Measurements from ENCODE around the gene USP24.
"Not testable (repeated sequence)": the region's sequence is repeated elsewhere in the genome, so short reads cannot be mapped to it uniquely, and the experiment has no call there.

Gene USP24

DNA sequence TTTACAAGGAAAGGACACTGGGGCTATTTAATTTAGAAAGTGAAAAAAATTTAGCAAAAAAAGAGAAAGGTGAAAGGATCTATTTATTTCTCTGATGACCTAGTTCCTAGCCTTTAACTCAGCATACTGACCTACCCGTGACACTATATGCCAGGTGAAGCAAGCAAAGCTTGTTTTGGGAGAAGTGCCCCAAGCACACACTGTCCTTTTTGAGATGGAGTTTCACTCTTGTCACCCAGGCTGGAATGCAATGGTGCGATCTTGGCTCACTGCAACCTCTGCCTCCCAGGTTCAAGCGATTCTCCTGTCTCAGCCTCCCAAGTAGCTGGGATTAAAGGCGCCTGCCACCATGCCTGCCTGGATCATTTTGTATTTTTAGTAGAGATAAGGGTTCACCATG is 14.6 kb upstream of the USP24 start:
- DNase-seq (ENCODE audit: low spot score) = not testable (repeated sequence)

DNA sequence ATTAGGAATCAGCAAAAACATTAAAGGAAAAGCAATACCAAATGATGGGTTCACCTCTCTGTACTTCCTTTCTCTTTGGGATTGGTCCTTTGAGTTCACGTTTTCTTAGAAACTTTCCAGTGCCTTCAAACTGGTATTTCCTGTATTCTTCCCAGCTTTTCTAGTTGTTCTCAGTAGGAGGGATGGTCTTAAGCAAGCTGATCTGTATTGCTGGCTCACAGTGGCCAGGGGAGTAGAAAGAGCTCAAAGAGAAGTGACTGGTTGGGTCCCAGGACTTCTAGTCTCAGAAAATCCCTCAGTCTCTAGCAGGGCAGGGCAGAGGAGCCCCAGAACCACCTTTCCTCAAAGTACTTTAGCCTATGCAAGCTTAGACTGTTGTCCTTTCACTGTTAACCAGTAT is 10.1 kb upstream of the USP24 start:
- DNase-seq (ENCODE audit: low spot score) = no peak

DNA sequence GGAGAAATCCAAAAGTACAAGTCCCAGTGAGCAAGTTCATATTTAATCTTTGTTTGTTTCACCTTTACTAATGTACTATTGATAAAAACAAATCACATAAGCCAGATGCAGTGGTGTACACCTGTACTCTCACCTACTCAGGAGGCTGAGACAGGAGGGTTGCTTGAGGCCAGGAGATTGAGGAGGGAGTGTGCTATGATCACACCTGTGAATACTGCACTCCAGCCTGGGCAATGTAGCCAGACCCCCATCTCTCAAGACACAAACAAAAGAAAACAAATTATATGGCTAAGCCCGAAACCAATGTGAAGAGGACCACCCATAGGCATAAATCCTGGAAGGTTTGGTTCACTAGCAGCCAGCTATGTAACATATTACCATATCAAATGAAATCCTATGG is 9.6 kb upstream of the USP24 start:
- DNase-seq (ENCODE audit: low spot score) = no peak

DNA sequence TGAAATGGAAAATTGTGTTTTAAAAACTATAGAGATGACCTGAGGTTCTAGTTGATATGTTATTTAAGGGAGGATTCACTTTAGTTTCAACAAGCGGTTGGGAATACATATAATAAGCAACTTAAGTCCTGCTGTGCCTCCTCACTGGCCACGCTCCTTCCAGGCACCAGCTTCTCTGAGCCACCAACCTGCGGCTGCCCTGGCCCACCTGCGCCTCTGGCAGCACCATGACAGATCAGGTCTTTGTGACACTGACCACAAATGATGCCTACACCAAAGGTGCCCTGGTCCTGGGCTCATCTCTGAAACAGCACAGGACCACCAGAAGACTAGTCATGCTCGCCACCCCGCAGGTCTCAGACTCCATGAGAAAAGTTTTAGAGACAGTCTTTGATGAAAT is 7.0 kb upstream of the USP24 start:
- DNase-seq (ENCODE audit: low spot score) = no peak

DNA sequence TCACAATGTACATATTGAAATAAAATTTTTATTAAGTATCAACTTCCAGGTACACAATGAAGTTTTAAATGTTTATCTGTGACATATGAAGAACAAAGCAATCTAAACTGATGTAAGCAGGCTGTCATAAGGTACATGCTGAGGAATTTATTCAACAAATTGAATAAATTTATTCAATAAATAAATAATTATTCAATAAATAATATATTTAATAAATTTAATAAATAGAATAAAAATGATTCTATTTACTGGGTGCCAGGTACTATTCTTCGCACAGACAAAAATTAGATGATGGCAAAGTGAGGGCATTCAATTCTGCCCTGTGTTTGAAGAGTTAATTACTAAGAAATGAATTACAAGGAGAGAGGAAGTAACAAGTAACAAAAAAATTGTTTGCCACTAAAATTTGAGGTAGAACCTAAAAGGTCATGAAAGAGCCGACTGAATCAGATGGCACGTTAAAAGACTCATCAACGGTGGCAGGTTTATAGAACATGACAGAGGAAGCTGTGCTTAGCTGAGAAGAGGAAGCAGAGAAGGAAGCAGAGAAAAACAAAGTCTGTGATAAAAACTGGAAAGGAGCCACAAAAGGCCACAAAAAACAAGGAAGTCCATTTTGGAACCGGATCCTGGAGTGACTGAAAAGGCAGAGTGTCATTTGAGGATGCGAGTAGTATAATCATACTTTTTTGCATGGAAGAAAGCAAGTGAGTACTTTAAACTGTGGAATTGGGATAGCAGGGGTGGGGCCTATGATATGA is 2.2 kb upstream of the USP24 start:
- peak; percentile 68 for DNase-seq (ENCODE audit: low spot score)

DNA sequence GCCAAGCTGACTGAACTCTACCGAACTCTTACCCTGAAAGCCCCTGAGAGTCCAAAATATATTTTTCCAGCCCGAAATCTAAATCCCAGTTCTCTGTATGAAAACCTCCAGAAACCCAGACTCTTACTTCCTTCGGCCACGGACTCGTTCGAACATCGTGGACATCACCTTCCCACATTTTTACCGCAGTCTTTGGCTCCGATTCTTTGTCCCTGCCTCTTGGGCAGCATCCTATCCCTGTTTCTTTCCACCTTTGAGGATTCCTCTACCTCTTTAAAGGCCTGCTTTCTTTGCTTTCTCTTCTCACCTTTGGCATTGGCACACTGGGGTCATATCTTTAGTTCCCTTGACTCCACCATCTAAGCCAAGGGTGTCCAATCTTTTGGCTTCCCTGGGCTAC is 932 bp upstream of the USP24 start:
- DNase-seq (ENCODE audit: low spot score) = no peak

DNA sequence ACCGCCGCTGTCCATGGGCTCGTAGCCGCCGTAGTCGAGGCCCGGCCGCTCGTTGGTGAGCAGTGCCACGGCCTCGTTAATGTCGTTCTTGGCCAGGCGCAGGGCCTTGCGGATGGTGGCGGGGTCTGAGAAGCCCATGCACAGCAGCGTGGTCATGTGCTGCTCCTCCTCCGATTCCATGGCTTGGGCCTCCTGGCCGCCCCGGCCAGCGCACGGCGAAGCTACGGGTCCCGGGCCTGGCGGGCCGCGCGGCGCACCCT is 300 bp downstream of the USP24 start:
- DNase-seq (ENCODE audit: low spot score) = no peak

DNA sequence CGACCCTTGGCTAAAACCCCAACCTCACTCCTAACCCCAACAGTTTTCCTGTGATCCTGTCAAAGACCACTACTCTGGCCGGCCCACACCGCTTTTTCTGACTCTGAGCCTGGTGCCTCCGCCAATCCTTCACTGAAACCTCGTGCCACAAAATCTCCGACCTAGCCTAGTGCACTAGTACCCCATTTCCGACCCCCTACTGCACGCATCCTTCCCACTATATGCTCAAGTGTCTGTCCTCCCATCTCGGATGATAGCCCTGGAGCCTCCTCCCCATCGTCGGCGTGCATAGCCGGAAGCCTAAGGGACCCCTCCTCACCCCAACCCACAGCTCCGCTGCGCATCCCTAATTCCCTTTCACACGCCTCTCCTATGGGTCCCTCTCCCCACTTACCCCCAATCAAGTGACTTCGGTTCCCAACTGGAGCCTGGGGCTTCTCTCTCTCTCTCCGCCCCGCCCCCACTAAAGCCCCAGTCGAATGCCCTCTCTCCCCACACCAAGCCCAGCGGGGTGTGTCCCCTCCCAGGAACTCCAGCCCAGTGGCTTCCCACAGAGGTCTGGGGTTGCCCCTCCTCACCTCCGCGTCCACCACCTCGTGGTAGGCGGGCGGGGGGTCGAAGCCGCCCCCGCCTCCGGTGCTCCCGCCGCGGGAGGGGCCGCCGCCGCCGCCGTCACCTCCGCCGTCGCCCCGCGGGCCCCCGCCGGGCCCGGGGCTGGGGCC is 791 bp downstream of the USP24 start:
- DNase-seq (ENCODE audit: low spot score) = no peak

DNA sequence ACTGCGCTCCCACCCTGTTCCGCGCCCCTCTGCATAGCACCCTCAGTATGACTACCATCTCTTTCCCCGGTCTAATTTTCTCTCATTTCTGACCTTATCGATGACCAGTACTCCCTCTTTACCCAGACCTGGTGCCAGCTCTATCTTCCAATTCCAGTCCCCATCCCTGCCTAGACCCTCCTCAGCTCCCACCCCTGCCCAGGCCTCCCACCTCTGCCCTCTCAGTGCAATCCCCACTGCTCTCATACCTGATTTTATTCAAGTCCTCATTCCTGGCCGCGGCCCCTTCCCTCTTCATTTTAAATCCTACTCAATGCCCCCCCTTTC is 1.3 kb downstream of the USP24 start:
- DNase-seq (ENCODE audit: low spot score) = no peak

DNA sequence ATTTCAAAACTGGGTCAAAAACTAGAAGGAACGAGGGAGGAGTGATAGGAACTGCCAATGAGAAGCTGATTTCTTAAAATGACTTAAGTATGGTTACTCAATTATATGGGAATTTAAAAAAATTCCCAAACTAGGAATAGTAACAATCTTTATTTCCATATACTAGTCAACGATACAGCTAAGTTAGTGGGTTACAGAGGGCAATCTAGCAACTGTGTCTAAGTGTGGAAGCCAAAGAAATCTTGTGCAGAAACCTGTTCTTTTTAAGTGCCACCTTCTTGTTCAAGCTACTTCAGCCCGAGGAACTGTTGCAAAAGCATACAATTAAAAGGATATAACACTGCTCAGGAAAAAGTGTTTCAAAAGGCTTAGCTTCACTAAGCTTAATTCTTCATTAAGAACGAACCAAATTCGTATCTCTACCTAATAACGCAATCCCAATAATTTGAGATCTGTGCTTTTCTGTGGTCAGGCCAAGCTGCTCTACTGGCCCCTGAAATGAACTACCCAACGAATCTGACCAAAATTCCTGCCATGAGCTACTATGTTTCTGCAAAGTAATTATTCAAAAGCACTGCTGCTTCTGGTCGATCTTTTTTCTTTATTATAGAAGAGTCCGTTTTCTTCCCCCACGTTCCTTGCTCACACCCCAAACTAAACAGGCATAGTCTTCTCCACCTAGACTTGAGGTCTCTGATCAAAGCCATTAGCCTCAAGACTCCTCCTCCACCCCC is 1.8 kb downstream of the USP24 start:
- no peak for DNase-seq (ENCODE audit: low spot score)

DNA sequence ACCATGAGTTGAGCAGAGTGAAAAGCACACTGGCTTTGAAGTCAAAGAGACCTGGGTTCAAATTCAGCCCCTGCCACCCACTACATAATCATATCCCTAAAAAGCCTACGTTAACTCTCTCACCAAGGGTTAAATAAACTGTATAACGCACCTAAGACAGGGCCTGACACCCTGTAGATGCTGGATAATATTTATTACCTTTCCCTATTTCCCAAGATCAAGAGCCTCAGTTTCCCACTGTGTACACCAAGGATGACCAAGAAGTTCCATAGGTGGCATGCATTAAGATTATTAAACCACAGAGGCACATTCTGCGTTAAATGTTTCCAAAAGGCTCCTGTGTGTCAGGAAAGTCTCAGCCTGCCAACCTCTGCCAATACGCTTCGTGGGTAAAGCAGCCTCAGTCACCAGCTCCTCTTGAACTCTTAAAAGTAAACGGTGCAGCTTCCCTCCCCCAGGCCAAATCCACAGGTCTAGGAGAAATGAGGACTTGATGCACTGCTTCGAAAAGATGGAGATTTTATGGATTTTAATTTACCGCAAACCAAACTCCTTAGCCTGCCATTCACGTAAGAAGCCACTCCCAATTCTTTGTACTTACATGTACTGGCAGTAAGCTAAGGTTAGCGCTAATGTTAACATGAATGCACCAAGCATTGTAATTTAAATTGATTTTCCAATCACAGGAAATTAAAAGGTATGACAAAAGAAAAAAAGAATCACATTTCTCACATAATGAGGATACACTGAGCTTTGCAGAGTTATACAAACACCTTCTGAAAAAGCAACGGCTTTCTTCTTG is 2.6 kb downstream of the USP24 start:
- DNase-seq (ENCODE audit: low spot score) = no peak

DNA sequence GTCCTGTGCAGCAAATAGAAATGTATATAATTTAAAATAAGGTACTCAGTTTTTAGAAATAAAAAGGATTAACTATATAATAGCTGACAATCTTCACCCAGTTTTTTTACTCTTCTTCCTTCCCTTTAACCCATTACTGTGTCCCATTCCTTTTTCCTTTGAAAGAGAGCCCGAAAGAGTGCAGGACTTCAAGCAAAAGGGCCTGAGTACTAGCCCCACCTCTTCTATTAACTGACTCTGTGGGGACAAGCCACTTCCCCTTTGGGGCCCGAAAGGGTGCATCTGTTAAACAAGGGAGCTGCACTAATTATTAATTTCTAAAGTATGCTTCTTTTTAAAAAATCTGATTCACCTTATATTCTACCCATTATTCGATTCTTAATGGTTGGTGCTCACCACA is 3.3 kb downstream of the USP24 start:
- DNase-seq (ENCODE audit: low spot score) = no peak

DNA sequence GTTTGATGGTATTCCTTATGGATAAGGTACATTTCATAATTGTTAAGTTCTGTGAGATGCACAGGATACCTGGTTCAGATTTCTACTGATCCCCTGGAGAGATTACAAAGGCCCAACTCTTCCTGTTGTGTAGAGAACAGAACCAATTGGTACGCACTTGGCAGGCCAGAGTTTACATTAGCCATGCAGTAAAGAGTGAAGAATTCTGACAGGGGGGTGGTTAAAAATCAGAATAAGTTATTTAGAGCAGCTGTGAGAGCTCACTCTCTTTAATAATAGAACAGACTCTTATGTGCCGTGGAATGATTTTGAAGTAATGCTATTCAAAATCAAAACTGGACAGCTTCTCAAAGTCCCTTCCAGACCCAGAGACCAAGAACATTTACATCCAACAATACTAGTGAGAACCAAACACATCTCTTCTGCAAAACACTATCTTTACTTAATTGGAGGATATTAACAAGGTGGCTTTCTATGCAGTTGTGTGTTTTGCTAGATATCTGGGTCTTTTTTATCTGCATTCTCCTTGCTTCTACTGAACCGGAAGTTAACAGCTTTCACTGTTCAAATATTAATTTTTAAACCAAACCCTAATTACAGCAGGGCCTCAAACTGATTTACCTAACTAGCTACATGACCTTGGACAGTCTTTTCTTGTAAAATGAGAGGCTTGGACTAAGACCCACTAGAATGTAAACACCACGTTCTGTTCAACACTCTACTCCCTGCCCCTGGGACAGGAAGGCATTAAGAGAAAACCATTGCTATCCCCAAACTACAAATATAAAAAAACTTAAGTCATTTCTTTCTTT is 4.0 kb downstream of the USP24 start:
- DNase-seq (ENCODE audit: low spot score) = no peak

DNA sequence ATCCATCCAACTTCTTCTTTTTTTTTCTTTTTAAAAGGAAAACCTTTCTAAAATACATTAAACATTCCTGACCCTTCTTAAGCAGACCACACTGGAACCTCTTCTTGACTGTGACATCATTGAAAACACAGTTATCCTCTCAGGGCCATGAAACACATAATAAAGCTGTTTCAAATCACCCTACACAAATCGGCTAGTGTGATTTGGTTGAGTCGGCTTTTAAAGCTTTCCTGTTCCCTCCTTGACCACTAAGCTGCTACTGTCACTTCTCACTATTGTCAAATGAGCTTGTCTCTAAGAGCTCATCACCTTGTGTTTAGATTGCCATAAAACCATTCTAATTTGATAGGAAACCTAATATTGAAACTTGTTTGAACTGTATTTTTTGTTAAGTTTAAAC is 5.9 kb downstream of the USP24 start:
- no peak for DNase-seq (ENCODE audit: low spot score)

DNA sequence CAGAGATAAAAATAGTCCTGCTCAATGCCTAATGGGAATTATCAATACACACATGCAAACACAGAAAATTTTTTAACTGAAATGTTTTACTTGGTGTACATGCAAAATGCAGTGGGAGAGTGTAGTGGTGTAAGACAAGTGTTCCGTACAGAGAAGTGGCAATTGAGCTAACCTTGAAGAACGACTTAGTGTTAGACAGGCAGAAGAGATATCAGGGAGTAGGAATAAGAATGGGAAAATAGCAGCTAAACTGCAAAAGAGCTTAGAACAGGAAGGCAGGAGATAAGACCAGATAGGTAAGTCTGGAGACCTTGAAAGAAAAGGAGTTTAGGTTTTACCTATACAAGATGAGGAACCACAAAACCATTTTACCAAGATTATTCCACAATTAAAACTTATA is 9.0 kb downstream of the USP24 start:
- no peak for DNase-seq (ENCODE audit: low spot score)

DNA sequence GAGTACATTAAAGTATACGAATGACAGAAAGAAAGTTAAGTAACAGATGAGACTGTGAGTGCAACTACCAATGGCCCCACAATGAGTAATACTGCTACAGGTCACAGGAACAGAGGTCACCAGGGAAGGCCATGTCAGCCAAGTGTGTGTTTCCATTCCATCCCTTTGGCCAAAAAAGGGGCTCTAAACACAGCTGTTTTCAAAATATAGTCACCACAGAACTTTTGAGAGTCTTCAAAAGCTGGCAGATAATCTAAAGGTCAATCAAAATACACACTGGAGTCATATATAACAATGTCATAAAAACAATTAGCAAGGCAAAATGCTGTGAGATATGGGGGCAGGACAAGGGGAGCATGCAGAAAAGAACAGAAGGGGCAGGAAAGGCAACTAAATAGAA is 10.2 kb downstream of the USP24 start:
- DNase-seq (ENCODE audit: low spot score) = no peak

DNA sequence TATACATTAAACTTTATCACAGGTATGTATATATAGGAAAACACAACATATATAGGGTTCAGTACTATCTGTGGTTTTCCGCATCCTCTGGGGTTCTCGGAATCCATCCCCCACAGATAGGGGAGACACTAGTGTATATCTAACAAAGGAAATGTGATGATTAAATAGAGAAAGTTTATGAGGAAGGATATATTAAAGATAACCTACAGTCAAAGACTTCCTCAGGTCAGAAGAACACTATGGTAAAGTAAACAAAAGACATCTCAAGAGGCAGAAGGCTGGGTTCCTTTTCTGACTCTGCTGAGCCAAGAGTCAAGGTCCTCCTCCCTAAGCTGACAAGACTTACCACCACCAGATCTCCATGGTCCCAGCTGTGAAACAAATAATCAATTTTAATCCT is 12.1 kb downstream of the USP24 start:
- DNase-seq (ENCODE audit: low spot score) = no peak

DNA sequence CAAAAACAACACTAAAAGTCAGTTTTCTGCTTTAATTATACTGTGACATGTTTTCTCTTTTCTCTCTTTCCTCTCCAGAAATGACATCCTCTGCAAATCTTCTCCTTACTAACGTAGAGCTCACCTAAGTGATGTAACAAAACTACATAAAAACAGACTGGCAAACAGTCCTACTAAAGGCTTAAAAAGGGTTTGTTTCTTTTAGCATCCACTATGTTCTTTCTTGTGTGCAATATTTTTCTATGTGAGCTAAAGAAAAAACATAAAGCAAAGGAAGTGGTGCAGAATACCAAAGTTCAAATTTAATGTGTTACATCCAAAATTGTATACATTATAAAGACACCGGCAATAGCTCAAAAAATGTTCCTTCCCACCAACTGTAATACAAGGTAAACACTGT is 14.5 kb downstream of the USP24 start:
- no peak for DNase-seq (ENCODE audit: low spot score)

DNA sequence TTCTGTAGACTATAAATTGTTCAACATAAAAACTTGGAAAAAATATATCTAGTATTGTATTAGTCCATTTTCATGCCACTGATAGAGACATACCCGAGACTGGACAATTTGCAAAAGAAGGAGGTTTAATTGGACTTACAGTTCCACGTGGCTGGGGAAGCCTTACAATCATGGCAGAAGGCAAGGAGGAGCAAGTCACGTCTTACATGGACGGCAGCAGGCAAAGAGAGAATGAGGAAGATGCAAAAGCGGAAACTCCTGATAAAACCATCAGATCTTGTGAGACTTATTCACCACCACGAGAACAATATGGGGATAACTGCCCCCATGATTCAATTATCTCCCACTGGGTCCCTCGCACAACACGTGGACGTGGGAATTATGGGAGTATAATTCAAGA is 15.4 kb downstream of the USP24 start:
- DNase-seq (ENCODE audit: low spot score) = not testable (repeated sequence)

DNA sequence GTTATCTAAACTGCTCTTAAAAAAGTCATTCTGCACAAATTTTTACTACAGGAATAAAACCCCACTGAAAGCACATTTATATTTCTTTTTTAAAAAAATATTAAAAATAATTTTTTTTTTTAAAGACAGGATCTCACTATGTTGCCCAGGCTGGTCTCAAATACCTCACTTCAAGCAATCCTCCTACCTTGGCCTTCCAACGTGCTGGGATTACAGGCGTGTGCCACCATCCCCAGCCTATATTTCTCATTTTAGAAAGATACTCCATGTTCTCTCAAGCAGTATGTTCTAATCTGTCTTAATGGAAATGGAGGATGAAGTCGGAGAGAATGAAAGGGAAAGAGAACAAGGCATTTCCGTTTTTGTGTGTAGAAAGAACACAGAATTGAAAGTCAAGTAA is 17.1 kb downstream of the USP24 start:
- no peak for DNase-seq (ENCODE audit: low spot score)

DNA sequence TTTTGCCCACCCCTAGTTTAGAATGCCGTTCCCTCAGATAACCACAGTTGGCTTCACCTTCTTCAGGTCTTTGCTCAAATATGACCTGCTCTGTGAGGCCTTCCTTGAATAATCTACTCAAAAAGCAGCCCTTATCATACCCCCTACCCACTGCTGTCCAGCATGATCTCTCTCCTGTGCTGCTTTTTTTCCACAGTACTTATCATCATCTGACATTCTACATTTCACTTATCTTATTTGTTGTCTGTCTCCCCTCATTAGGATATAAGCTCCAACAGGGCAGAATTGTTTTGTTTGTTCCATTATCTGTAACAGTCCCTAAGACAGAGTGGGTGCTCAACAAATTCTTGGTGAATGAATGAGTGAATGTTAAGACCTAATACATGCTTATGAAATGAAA is 18.1 kb downstream of the USP24 start:
- DNase-seq (ENCODE audit: low spot score) = no peak

DNA sequence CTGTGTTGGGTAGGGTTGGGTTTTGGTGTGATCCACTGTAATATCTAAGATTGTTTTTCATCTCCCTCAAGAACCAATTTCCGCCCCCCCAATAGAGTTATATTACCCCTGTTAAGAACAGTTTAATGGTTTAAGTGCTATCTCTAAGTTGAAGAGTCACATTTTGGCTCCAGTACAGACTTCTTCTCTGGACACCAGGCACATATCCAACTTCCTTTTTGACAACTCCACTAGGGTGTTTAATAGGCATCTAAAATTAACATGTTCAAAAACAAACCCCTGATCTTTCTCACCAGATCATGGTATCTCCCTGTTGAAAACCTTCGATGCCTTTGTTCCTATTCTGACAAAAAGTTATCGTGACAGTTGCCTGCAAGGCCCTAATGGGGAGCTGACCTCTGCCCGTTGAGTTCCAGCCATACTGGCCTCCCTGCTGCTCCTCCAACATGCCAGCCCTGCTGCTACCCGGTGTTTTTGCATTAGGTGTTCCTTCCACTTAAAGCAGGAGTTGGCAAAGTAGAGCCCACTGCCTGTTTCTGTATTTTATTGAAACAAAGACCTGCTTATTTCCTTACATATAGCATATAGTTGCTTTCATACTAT is 18.6 kb downstream of the USP24 start:
- no peak for DNase-seq (ENCODE audit: low spot score)

All from CD4-positive, alpha-beta T cell treated with Interleukin-15 for 4 hours (primary cell).